PC-9 (cell line): ENCODE measurements around the gene KBTBD12. TPM values are rescaled to one million over a fixed set of nuclear protein-coding genes. Genes with fewer than 3 reads are reported as not detected.

ENCODE experiments used
- BruUV-seq: library from RNA; stranded (reverse); fragments of 400-500 nt; replicated peaks from 2 replicates; lab custom pipeline; 2021; lab: Mats Ljungman, UMichigan
- CTCF ChIA-PET: fragments of 300-600 bp; sonication (Branson Sonifier 250); formaldehyde crosslinking; loops from one replicate; lab custom pipeline; 2022; ENCODE audit warnings: antibody characterized with exemption; lab: Charles Lee
- POLR2A ChIA-PET: fragments of 300-600 bp; sonication (Branson Sonifier 250); formaldehyde crosslinking; loops from one replicate; lab custom pipeline; 2022; ENCODE audit warnings: antibody characterized with exemption; ENCODE audit not compliant: unreplicated experiment; lab: Charles Lee
- DNase-seq, 2 experiments: peaks; one replicate each; pipeline versions ENCODE4 v3.0.0 to v3.0.0-alpha.2; 2015 to 2022; ENCODE audit warnings: mixed read lengths in 1 of 2
- H2AFZ ChIP-seq: fragments of 200-600 bp; sonication (generic); 2 replicates; pipeline ENCODE4 v1.8.1; 2017; ENCODE audit warnings: antibody characterized with exemption
- H3F3A ChIP-seq: fragments of 200-600 bp; sonication (generic); 2 replicates; pipeline ENCODE4 v1.8.1; 2017; ENCODE audit warnings: antibody characterized with exemption, mild to moderate bottlenecking, low read depth; ENCODE audit not compliant: insufficient read depth
- H3K27ac ChIP-seq: fragments of 200-600 bp; sonication (generic); 2 replicates; pipeline ENCODE4 v1.6.1; 2016; ENCODE audit warnings: mixed run types
- H3K27me3 ChIP-seq: fragments of 200-600 bp; sonication (generic); 2 replicates; pipeline ENCODE4 v1.6.1; 2016; ENCODE audit warnings: low read depth, mixed run types; ENCODE audit not compliant: insufficient read depth
- H3K36me3 ChIP-seq: fragments of 200-600 bp; sonication (generic); 2 replicates; pipeline ENCODE4 v1.6.1; 2016; ENCODE audit warnings: low read depth, mixed run types
- H3K4me1 ChIP-seq: fragments of 200-600 bp; sonication (generic); replicated peaks from 2 replicates; pipeline ENCODE4 v1.6.1; 2016; ENCODE audit warnings: mixed run types; ENCODE audit not compliant: insufficient read depth
- H3K4me2 ChIP-seq: fragments of 200-600 bp; sonication (generic); 2 replicates; pipeline ENCODE4 v1.6.1; 2017; ENCODE audit warnings: mixed run types
- H3K4me3 ChIP-seq: fragments of 200-600 bp; sonication (generic); 2 replicates; pipeline ENCODE4 v1.6.1; 2016; ENCODE audit warnings: mixed run types
- H3K79me2 ChIP-seq: fragments of 200-600 bp; sonication (generic); 2 replicates; pipeline ENCODE4 v1.6.1; 2017; ENCODE audit warnings: low read depth, mixed run types
- H3K9me2 ChIP-seq: fragments of 200-600 bp; sonication (generic); 2 replicates; pipeline ENCODE4 v1.8.1; 2017; ENCODE audit warnings: mild to moderate bottlenecking; ENCODE audit not compliant: insufficient read depth
- H3K9me3 ChIP-seq: fragments of 200-600 bp; sonication (generic); 2 replicates; pipeline ENCODE4 v1.8.1; 2016; ENCODE audit warnings: low read depth; ENCODE audit not compliant: insufficient read depth
- H4K20me1 ChIP-seq: fragments of 200-600 bp; sonication (generic); 2 replicates; pipeline ENCODE4 v1.8.1; 2017; ENCODE audit not compliant: insufficient read depth
- EZH2 ChIP-seq: fragments of 200-600 bp; sonication (generic); IDR thresholded peaks from 2 replicates; pipeline ENCODE4 v1.8.0; 2017; ENCODE audit warnings: antibody characterized with exemption, low read depth
- intact Hi-C: fragments of 100-400 bp; cut with micrococcal nuclease; formaldehyde crosslinking; loops from one replicate; pipeline ENCODE4 v1.10.0; 2022; ENCODE audit not compliant: unreplicated experiment
- total RNA-seq: library from RNA; stranded (reverse); gene quantifications from 2 replicates; pipeline ENCODE4 v1.2.3, GENCODE V29; 2021
- TF ChIP-seq, protein P1 (sequence below): fragments of 200-600 bp; sonication (generic); conservative IDR thresholded peaks from 2 replicates; pipeline ENCODE4 v1.6.1; 2017; ENCODE audit warnings: mixed run types, antibody characterized with exemption, mild to moderate bottlenecking, moderate library complexity

Gene KBTBD12
- total RNA-seq, 1 experiment from 2014 or later = 1.1 TPM

DNA sequence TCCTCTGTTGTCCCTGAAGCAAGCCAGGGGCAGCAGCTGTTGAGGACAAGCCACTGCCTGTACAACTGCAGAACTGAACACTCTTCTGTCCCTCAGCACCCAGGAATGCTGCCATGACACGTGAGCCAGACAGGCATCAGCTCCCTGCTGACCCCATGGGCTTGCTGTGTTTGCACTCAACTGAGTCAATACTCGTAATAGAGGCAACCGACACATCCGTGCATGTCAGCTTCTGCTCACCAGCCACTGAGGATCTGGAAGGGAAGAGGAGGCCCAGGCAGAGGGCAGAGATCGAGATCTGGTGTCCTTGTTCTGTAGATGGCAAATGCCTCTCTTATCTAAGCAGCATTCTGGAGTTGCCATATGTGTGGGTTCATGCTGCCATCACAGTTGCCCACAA lies 82.9 kb downstream of the KBTBD12 start:
- DNase-seq = no peak
- 0 out of 2 replicates have a peak, but pooled peaks cover 4% of the 10 kb centered on the region for H3F3A ChIP-seq
- H3K36me3 ChIP-seq = no peaks in the 10 kb centered on the region
- H3K9me3 ChIP-seq = no peaks in the 10 kb centered on the region
- no peaks in the 10 kb centered on the region for H3K79me2 ChIP-seq
- TF ChIP-seq EZH2 = no peak
- TF ChIP-seq, protein P1, sequence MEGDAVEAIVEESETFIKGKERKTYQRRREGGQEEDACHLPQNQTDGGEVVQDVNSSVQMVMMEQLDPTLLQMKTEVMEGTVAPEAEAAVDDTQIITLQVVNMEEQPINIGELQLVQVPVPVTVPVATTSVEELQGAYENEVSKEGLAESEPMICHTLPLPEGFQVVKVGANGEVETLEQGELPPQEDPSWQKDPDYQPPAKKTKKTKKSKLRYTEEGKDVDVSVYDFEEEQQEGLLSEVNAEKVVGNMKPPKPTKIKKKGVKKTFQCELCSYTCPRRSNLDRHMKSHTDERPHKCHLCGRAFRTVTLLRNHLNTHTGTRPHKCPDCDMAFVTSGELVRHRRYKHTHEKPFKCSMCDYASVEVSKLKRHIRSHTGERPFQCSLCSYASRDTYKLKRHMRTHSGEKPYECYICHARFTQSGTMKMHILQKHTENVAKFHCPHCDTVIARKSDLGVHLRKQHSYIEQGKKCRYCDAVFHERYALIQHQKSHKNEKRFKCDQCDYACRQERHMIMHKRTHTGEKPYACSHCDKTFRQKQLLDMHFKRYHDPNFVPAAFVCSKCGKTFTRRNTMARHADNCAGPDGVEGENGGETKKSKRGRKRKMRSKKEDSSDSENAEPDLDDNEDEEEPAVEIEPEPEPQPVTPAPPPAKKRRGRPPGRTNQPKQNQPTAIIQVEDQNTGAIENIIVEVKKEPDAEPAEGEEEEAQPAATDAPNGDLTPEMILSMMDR = no peak
- H3K9me2 ChIP-seq = no peaks in the 10 kb centered on the region
- ChIA-PET CTCF (no interaction called here), POLR2A (no interaction called here)
- H3K27me3 ChIP-seq = peaks cover 4% of the 10 kb centered on the region; the same call in 1 of the 2 replicates
- H3K4me3 ChIP-seq = no peak overlapping the region
- no peaks in the 10 kb centered on the region for H4K20me1 ChIP-seq
- BruUV-seq = no TSS peak
- intact Hi-C loops = no loop called here
- H3K4me1 ChIP-seq = no peaks in the 10 kb centered on the region
- no peak overlapping the region for H3K4me2 ChIP-seq
- H3K27ac ChIP-seq = no peak overlapping the region
- H2AFZ ChIP-seq = no peak overlapping the region

DNA sequence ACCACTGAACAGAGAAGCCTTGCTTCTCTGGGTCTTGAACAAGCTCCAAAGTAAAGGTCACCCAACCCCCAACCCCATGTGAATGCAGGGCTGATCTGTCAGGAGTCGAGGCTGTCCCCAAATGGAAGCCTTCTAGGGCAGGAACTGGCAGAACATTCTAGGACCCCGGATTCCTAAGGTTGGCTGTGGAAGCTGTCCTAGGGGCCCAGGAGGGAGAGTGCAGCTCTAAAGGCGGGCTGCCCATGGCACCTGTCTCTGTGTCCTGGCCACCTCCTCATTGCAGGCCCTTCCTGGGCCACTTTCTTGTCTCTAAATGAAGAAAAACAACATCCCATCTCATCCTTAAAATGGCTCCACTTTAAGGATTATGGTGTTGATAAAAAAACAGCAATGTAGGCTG lies 83.6 kb downstream of the KBTBD12 start:
- Histone ChIP-seq H3K27ac (no peak overlapping the region), H3K27me3 (peaks cover 4% of the 10 kb centered on the region; the same call in 1 of the 2 replicates), H3K4me1 (no peaks in the 10 kb centered on the region), H4K20me1 (no peaks in the 10 kb centered on the region), H3K9me3 (no peaks in the 10 kb centered on the region), H3K79me2 (no peaks in the 10 kb centered on the region), H3K9me2 (no peaks in the 10 kb centered on the region), H3F3A (0 out of 2 replicates have a peak, but pooled peaks cover 4% of the 10 kb centered on the region), H3K36me3 (no peaks in the 10 kb centered on the region), H2AFZ (no peak overlapping the region), H3K4me3 (no peak overlapping the region), H3K4me2 (no peak overlapping the region)
- ChIA-PET CTCF (no interaction called here), POLR2A (no interaction called here)
- no TSS peak for BruUV-seq
- intact Hi-C loops = no loop called here
- no peak for DNase-seq
- TF ChIP-seq EZH2 = no peak
- TF ChIP-seq, protein P1 = no peak

DNA sequence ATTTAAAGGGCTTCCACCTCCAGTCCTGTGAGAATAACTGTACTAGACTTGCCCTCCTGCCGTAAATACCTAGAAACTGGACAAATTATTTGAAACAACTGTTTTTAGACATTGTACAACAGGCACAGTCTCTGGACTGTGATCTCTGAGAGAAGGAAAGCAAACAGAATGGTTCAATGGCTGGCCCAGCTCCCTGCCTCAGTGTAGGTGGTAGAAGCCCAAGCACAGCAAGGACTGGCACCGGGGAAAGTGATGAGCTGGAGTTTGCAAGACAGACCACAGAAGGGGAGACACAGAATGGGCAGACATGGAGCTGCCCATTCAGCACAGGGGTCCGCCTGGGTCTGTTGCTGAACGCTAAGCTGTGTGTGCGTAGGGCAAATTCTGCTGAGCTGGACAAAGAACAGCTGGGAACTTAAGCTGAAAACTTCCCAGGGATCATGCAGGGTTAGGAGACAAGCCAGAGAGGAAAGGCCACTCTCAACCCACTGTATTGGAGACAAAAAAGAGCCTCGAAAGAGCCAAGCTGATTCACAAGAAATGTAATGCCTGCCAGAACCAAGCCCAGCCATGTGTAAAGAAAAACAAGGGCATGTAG lies 84.6 kb downstream of the KBTBD12 start:
- no peaks in the 10 kb centered on the region for H3K9me2 ChIP-seq
- no peak overlapping the region for H2AFZ ChIP-seq
- intact Hi-C loops = no loop called here
- ChIA-PET POLR2A (no interaction called here), CTCF (no interaction called here)
- H3K27me3 ChIP-seq = peaks cover 4% of the 10 kb centered on the region; the same call in 1 of the 2 replicates
- no peaks in the 10 kb centered on the region for H3K79me2 ChIP-seq
- DNase-seq = no peak
- no peaks in the 10 kb centered on the region for H3K4me1 ChIP-seq
- BruUV-seq = no TSS peak
- H3K4me3 ChIP-seq = no peak overlapping the region
- no peaks in the 10 kb centered on the region for H3K9me3 ChIP-seq
- no peak overlapping the region for H3K4me2 ChIP-seq
- H3K36me3 ChIP-seq = no peaks in the 10 kb centered on the region
- TF ChIP-seq, protein P1 = no peak
- no peak for TF ChIP-seq EZH2
- H3F3A ChIP-seq = 0 out of 2 replicates have a peak, but pooled peaks cover 4% of the 10 kb centered on the region
- no peaks in the 10 kb centered on the region for H4K20me1 ChIP-seq
- H3K27ac ChIP-seq = no peak overlapping the region
